PFSK-1 (cell line): ENCODE results near the gene HPS4.

Source experiments
- POLR2AphosphoS5 ChIP-seq: IDR thresholded peaks from 2 replicates; pipeline ENCODE4 v1.6.1; 2012; ENCODE audit warnings: low read depth, mild to moderate bottlenecking, control low read depth, low read length, moderate library complexity
- SIN3A ChIP-seq: IDR thresholded peaks from 2 replicates; pipeline ENCODE4 v1.6.1; 2012; ENCODE audit warnings: mild to moderate bottlenecking, low read length, moderate library complexity, borderline replicate concordance; ENCODE audit not compliant: insufficient read depth
- TAF1 ChIP-seq: IDR thresholded peaks from 2 replicates; pipeline ENCODE4 v1.6.1; 2012; ENCODE audit warnings: low read length, control low read depth, borderline replicate concordance; ENCODE audit not compliant: insufficient read depth

DNA sequence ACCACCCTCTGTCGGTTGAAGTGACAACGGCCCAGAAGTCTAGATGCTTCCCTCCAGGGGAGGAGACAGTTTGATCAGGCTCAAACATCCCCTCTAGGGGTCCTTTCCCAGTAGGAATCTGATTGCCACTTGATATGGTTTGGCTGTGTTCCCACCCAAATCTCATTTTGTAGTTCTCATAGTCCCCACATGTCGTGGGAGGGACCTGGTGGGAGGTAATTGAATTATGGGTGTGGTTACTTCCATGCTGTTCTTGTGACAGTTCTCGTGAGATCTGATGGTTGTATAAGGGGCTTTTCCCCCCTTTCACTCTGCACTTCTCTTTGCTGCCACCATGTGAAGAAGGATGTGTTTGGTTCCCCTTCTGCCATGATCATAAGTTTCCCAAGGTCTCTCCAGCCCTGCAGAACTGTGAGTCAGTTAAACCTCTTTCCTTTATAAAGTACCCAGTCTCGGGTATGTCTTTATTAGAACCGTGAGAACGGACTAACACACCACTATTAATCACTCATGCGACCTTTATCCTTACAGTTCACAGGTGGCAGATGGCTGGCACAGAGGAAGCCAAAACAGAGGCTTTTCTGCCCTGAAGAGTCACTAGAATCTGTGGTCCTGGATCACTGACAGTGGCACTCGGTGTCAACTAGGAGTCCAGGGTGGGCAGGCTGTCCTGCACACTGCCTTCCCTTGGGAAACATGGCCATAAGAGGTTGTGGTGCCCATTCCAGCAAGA lies 33.0 kb downstream of the HPS4 start:
- TF ChIP-seq POLR2AphosphoS5 (no peak), TAF1 (no peak), SIN3A (no peak)
